ENCODE data around the gene JUND.

Gene JUND

DNA sequence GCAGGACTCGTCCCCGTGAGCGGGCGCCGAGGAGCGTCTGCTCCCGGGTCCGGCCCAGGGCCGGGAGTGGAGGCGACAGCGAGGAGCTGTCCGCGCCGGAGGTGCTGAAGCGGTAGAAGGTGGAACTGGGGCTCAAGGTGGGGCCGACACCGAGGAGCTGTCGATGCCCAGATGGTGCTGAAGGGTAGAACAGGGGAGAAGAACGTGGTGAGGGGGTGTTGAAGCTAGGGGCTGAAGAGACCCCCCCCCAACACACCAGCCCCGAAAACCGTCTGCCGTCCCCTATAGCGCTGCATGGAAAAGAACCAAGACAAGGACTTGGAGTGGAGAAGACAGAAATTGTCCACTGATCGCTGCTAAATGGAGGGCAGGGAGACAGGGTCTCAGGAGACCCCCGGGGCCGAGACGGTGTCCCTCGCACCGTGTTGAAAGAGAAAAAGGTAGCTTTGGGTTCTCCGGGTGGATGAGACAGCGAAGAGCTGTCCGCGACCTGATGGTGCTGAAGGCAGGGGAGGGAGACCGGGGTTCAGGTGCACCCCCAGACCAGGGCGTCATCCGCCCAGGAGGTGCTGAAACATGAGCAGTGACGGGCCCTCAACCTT is 48.1 kb downstream of the JUND start:
- peak; percentile 19 to 49 for DNase-seq

DNA sequence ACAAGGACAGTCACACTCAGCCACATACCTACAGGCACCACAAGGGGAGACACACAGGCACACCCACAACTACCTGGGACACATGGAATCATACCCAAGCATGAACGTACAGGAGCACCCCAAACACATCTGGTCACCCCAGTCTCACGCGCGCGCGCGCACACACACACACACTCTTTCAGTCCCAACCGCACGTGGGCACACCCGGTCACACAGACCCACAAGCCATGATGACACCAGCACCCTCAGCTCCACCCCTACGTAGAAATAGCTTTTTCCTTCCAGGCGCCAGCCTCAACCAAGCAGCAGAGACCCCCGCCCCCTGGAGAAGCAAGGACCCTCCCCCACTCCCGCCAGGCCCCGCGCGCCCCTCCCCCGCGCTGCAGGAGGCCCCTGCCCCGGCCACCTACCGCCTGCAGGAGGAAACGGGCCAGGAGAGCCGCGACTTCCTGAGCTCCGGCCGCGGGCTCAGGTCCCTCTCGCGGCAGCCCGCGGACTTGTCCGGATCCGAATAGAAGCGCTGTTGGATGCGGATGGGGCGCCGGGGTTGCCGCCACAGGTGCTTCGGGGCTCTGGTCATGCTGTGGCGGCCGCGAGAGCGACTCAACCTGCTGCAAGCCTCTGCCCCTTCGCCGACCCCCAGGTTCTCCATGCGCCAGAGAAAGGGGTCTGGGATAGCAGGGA is 48.7 kb downstream of the JUND start:
- no peak for DNase-seq

DNA sequence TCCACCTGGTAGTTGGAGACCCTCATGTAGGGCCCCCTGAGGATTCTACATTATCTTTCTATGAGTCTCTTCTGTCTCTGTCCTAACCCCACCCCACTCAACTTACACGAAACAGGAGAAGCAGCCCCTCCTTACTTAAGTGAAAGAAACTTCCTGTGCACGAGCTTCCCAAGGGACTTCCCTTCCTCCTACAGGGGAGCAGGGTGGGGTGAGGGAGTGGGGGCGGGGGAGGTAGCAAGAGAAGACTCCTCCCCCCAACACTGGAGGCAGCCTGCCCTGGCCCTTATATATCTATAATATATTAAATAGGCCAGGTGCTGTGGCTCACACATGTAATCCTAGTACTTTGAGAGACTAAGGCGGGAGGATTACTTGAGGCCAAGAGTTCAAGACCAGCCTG is 49.6 kb downstream of the JUND start:
- DNase-seq = no peak

GRCh38 chr19:18230941-18231734 is 50.3 kb downstream of the JUND start:
- DNase-seq = no peak

DNA sequence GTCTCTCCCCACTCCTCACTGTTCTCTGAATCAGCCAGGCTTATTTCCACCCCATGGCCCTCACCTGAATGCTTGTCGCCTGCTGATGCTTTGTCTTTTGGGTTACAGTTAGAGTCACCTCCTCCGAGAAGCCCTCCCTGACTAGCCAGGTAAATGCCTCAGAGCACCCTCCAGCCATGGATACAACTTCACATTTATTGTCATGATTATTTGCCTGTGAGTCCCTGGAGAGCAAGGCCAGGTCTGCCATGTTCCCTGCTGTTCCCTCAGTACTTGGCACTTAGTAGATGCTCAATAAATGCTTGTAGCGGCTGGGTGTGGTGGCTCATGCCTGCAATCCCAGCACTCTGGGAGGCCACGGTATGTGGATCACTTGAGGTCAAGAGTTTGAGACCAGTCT is 51.5 kb downstream of the JUND start:
- no peak for DNase-seq

Measured in CD4-positive, alpha-beta T cell treated with Interferon alpha-2 for 1 hour (primary cell).